GM21390 (cell line): Measurements from ENCODE around the gene SWAP70.
A peak's percentile ranks its signal among the peaks of the same experiment; 100 is the strongest.
"Not testable (repeated sequence)": the region's sequence is repeated elsewhere in the genome, so short reads cannot be mapped to it uniquely, and the experiment has no call there.

ENCODE experiments used
- ATAC-seq: cut with Tn5 transposase; IDR thresholded peaks from one replicate; pipeline ENCODE4 v1.9.1; 2021; ENCODE audit not compliant: unreplicated experiment

SWAP70 gene

DNA sequence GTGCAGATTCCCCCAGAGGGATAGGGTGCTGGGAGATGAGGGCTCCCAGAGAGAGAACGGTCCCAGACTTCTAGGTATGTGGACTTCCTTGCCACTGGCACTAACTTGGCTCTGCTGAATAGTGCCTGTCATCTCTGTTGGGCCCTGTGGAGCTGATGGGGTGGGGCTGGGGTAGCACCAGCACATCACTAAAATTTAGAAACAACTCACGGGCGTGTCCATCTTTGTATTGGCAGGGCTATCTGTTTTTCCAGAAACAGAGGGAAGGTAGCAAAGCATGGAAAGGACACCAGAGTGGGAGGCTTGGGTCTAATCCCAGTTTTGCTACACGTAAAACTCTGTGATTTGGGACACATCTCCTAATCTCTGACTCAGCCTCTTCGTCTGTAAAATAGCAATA is 25.8 kb downstream of the SWAP70 start:
- ATAC-seq = peak; percentile 7

DNA sequence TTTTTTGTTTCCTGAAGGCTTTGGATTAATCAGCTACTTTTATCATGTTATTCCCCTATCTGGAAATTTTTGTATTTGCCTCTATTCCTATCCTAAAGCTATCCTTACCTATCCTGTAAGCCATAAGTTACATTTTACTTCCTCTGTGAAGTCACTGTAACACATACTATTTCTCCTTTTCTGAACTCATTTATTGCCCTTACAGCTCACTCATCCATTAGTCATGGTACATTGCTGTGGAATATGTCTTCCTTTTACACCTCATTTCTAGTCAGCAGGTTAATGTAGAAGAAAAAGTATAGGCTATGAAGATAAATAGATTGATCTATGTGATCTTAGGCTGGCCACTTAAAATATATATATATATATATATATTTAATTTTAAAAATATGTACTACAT is 28.0 kb downstream of the SWAP70 start:
- ATAC-seq = no peak

DNA sequence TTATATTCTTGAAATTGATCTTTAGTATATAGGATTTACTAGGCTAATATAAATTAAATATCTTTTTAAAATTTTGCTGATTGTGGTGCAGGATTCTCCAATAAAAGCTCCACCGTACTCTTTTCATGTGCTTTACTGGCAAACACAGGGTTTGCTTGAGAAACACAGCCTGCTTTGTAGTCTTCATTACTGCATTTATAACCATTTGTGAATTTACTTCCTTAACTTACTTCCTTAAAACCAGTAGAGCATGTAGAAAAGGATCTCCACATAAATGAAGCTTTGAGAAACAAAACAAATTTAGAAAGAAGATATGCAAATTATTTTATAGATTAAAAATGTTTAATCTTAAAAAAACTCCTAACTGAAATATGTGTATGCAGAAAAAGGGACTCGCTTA is 28.8 kb downstream of the SWAP70 start:
- no peak for ATAC-seq

DNA sequence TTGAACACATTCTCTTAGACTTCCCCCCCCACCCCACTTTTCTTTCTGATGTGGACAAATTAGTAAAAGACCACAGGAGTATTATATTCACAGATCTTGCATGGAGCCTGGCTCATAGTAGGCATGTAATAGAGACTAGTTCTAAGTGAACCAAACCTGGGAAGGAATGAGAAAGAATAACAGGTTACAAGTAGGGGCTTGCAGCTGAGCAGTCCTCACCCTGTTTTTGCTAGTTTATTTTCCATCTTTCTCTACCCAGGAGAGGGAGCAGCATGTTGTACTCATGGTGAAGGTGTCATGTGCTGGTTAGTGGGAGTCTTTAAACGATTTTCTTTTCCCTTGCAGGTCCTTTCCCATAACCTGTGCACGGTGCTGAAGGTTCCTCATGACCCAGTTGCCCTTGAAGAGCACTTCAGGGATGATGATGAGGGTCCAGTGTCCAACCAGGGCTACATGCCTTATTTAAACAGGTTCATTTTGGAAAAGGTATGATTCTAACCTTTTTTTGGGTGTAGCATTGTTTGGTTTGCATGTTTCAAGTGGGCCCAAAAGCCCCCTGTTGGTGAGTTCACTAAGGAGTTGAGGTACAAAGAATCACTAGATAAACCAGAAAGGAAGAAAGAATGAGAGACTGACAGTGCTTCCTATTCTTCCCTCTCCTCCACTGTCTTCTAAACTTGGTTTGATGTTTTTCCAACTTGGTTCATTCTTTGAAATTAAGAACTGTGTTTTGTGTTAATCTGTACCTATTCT is 30.1 kb downstream of the SWAP70 start:
- no peak for ATAC-seq

DNA sequence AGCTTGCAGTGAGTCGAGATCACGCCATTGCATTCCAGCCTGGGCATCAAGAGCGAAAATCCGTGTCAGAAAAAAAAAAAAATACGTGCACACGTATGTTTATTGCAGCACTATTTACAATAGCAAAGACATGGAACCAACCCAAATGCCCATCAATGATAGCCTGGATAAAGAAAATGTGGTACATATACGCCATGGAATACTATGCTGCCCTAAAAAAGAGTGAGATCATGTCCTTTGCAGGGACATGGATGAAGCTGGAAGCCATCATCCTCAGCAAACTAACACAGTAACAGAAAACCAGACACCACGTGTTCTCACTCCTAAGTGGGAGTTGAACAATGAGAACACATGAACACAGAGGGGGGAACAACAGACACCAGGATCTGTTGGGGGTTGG is 31.4 kb downstream of the SWAP70 start:
- ATAC-seq = not testable (repeated sequence)

DNA sequence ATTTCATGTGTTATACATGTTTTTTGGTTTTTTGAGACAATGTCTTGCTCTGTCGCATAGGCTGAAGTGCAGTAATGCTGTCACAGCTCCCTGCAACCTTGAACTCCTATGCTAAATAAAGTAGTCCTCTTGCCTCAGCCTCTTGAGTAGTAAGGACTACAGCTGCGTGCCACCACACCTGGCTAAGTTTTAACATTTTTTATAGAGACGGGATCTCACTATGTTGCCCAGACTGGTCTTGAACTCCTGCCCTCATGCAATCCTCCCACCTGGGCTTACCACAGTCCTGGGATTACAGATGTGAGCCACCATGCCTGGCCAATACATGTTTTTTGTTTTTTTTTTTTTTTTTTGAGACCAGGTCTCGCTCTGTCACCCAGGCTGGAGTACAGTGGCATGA is 33.9 kb downstream of the SWAP70 start:
- no peak for ATAC-seq

DNA sequence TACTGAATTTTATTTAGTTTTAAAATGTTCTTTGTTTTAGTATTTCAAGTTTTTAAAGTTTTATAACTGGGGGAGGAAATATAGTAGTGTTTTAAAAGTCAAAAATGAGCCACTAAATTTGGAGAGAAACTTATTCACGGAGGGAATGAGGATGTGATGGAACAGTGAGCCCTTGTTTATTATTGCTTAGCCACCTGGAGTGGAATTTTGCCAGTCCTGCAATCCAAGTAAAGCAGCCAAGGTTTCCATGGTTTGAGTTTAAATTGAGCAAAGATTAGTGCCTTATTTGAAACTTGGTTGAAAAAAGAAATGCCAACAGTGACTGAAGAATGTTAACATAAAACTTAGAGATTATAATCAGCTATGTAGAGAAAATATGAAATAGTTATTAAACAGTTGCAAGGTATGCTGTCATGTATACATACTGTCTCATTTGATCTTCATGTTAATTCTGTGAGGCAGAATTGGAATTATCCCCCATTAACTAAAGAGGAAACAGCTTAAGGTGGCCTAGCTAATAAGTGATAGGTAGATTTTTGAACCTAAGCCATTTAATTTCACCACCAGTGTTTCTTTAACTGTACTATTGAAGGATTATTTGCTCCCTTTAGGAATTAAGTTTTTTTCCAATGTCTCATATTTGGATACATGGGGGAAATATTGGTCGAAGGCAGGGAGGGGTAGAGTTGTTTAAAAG is 36.4 kb downstream of the SWAP70 start:
- no peak for ATAC-seq

DNA sequence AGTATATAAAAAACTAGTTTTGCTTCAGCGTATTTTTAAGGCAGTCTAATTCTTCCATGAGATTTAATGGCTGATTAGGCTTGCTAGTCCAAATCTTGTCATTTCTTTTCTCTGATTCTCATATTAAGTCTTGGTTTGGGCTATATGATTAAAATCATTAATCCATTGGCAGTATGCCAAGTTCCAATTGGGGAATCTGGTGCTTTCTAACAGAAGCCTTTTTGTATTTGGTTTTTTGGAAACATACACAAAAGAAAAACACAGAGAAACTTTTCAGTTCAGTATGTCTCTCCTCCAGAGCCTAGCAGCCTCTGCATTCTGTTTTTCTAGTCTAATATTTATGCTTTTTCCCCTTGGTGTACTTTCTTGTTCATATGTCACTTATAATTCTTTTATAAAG is 37.9 kb downstream of the SWAP70 start:
- no peak for ATAC-seq

DNA sequence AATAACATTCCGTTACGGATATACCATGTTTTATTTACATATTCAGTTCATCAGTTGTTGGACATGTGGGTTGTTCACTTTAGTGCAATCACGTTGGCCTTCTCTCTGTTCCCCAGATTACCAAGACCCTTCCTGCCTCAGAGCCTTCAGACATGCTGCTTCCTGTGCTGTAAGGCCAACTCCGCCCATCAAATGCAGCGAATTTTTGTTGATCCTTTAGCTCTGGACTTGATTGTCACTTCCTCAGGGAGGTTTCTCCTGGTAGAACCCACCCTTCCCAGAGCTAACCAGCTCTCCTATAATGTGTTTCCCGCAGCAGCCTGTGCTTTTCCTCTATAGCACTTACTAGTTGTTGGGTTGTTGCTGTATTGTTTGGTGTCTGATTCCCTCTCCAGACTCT is 39.4 kb downstream of the SWAP70 start:
- ATAC-seq = no peak

DNA sequence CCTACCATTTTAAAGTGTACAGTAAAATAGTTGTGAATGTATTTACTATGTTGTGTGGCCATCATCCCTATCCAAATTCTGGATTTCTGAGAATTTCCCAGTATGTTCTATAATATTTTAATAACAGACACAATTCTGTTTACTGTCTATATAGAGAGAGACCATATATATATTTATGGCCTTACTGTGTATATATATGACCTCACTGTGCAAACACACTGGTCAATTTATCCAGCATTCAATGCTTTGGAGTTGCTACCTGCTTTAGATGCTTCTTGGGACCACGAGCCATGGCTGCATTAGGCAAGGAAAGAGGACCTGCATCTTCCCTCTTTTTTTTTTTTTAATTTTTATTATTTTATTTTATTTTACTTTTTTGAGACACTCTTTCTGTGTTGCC is 40.2 kb downstream of the SWAP70 start:
- ATAC-seq = no peak

DNA sequence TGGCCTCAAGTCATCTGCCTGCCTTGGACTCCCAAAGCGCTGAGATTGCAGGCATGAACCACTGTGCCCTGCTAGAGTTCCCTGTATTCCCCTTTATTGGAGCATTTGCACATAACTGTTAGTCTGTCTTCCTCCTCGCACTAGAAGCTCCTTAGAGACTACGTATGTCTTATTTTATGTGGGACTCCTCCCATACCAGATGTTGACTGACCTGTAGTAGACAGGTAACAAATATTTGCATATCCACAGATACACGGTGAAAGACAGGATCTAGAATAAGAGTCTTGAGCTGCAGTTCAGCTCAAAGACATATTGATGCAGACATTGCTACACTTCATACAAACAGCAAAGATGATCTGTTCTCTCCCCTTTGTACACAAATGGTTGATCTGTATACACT is 40.7 kb downstream of the SWAP70 start:
- ATAC-seq = no peak

DNA sequence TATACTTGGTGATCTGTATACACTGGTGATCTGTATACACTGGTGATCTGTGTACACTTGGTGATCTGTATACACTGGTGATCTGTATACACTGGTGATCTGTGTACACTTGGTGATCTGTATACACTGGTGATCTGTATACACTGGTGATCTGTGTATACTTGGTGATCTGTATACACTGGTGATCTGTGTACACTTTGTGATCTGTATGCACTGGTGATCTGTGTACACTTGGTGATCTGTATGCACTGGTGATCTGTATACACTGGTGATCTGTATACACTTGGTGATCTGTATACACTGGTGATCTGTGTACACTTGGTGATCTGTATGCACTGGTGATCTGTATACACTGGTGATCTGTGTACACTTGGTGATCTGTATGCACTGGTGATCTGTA is 41.5 kb downstream of the SWAP70 start:
- ATAC-seq = not testable (repeated sequence)

DNA sequence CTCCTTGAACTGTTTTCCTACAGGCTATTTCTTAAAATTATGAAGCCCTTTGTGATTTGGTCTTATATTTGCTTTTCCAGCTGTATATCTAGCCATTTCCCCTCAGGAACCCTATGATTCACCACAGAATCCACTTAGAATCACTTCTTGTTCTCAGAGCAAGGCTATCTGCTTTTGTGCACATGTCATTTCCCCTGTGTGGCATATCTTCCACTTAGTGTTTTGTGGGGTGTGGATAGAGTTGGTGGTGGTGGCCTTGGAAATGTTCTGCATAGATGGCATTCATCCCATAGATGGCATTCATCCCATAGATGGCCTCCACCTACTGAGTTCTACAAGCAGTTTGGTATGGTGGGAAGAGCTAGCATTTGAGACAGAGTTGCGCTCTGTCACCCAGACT is 44.7 kb downstream of the SWAP70 start:
- ATAC-seq = no peak

DNA sequence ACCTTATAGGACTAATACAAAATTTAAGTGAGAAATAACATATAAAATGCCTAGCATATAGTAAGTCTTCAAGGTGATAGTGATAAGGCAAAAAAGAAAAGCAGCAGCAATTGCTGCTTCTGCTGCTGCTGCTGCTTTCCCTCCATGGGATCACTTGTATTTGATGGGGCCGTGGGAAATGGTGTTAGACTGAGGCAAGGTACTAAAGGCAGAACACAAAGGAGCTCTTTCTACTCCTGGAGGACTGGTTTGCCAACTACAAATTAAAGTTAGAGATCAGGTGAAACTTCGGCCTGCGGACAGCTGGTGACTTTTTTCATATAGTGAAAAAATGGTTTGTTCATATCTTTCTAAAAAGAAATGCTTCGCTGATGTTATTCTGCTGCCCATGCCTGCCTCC is 46.3 kb downstream of the SWAP70 start:
- no peak for ATAC-seq

DNA sequence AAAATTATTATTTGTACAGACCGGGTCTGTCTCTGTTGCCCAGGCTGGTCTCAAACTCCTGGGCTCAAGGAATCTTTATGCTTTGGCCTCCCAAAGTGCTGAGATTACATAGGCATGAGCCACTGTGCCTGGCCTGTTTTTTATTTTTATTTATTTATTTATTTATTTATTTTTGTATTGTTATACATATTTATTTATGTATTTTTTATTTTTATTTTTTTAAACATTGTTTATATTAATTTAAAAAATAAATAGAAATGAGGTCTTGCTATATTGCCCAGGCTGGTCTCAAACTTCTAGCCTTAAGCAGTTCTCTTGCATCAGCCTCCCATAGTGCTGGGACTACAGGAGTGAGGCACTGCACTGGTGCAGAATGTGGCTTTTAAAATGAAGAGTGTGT is 47.0 kb downstream of the SWAP70 start:
- ATAC-seq = no peak

DNA sequence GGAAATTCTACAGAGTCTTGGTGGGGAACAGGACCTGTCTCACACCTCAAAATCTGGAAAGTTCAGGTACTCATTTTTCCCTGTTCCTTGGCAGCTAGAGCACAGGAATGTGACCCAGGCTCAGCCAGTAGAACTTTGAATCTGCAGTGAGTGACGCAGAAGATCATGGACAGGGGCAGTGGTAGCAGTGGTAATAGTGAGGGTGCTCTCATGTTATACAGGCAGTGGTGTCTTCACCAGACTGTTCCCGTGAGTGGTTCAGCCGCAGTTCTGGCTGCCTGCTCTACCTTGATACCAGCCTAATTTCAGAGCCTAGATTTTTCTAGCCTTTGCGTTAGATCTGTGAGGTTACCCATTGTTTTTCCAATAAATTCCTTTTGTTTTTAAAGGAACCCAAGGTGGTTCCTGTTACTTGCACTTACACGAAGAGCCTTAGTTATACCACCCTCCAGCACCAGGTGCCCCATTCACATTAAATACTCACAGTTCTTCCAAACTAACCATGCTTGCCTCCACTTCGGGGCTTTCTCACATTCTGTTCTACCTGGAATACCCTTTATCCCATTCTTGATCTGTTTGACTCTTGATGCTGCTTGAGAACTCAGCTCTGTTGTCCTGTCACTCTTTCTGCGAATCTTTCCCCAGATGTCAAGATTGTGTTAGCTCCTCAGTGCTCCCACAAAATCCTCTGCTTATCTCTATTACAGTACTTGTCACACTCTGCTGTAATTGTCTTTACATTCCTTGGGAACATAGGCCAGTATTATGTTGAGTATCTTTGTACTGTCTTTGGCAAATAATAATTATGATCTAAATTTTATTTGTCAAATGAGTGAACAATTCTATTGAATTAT is 47.8 kb downstream of the SWAP70 start:
- ATAC-seq = no peak

DNA sequence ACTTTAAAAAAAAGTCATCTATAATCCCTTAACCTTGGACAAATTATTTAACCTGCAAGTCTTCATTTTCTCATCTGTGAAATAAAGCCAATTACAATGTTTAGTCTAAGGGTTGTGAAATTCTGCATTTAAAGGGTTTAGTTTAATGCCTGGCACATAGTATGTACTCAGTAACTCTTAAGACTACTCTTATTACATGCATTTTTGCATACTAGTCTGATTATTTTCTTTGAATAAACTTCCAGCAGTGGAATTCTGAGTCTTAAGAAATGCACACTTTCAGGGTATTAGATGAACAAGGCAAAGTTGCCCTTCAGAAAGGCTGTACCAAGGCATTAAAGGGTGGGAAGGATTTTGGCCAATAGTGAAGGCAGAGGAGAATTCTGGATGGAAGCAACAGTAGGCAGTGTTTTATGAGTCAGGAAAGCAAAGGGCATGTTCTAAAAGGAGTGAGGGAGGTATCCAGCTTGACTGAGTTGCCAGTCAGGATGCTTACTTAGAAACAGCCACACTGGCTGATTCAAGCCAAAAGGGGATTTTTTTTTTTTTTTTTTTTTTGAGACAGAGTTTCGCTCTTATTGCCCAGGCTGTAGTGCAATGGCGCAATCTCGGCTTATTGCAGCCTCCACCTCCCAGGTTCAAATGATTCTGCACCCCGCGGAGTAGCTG is 50.5 kb downstream of the SWAP70 start:
- ATAC-seq = no peak

DNA sequence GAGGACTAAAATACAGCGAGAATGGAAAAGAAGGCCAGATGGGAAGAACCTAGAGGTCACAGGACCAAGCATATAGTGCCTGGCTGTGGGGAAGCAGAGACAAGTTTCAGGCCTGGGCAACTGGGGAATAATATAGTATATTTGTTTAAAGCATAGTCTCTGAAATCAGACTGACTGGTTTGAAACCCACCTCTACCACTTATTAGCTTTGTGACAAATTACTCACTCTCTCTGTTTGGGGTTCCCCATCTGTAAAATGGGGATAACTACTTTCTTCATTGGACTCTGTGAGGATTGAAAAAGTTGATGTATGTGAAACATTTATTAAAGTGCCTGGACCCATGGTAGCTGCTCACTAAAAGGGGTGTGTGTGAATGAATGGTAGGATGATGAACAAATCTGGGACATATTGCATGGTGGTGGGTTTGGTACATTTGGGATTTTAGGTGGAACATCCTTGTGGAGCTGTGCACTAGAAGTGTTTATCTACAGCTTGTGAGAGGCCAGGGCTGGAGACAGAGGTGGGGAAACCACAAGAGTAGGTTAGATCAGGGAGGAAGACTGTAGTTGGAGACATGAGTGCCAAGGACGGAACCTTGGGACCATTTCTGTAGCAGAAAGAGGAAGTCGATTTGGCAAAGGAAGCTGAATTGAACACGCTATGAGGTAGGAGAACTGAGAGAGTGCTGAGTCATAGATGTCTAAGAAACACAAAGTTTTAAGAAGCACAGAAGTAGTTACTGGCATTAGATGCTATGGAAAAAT is 52.6 kb downstream of the SWAP70 start:
- ATAC-seq = peak; percentile 82

DNA sequence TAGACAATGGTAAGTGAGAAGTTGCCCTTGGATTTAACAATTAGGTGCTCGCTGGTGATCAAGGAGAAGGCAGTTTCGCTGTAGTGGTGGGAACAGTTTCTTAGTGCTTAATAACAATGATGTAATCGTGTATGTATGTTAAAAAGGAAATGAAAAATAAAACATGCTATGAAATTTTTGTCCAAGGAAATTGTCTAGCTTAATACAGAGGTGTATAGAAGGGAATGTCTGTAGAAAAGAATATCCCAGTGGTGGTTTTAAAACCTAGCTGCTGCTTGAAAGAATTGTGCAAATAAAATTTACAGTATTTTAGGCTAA is 53.1 kb downstream of the SWAP70 start:
- ATAC-seq = no peak

DNA sequence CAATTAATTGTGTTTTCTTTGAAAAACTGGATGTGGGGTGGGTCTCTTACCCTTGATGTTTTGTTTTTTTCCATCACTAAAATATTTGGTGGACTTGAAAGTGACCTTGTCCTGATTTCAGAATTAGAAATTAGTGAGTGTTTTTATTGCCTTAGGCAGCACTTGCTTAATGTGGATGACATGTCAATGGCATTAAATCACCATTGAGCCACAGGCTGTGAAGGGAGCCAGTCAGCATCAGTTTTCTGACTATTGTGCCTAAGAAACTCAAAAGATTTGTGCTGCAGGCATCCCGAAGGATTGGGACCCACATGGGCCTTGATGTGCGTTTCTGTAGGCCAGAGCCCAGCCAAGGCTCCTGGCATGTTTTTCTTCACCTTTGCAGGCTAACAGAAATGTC is 53.8 kb downstream of the SWAP70 start:
- ATAC-seq = no peak

DNA sequence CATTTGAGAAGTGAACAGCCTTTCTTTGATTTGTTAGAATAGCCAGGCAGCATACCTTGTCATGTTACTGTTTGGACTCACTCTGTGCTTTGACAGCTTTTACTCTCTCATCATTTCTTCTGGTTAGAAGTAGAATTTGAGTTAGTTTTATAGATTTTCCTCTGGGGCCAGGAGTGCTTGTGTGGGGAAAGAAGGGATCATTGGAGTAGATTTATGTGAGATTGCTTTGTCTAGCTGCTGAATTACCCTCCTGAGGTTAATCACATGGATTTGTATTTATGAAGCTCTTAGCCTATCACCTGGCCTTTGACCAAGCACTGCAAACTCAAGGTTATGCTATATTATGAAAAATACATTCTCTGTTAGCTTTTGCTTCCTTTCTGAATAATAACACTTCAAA is 54.3 kb downstream of the SWAP70 start:
- ATAC-seq = no peak
